HepG2 (cell line): Measurements from ENCODE around the gene EPN2. TPM values are rescaled to one million over a fixed set of nuclear protein-coding genes. Genes with fewer than 3 reads are reported as not detected.

Experiments
- ATAC-seq: fragments of 200-7000 bp; cut with Tn5 transposase; 3 replicates; pipeline ENCODE4 v1.9.1; 2020; ENCODE audit warnings: mild to moderate bottlenecking, moderate library complexity
- BruUV-seq: library from RNA; stranded (reverse); fragments of 400-500 nt; replicated peaks from 2 replicates; lab custom pipeline; 2021; lab: Mats Ljungman, UMichigan
- CTCF ChIA-PET: fragments of 300-600 bp; formaldehyde crosslinking; extraction: SDS; loops from one replicate; lab custom pipeline; 2021; ENCODE audit warnings: low total read pairs, inconsistent platforms, low intra/inter-chr PET ratio; lab: Yijun Ruan, JAX
- POLR2A ChIA-PET: fragments of 350-600 bp; sonication (Branson Sonifier 250); formaldehyde crosslinking; loops from one replicate; lab custom pipeline; 2020; ENCODE audit warnings: antibody characterized with exemption, inconsistent platforms; lab: Yijun Ruan, JAX
- DNase-seq: peaks from one replicate; pipeline ENCODE4 v3.0.0-alpha.2; 2015; ENCODE audit warnings: low spot score
- FAIRE-seq: peaks from 3 replicates; lab custom pipeline; 2011; peaks lifted over from hg19 to GRCh38; lab: Jason Lieb, UNC
- H2AFZ ChIP-seq: one replicate; pipeline ENCODE4 v1.6.1; 2011; ENCODE audit warnings: low read length, inconsistent platforms
- H3K27ac ChIP-seq: fragments of 300-600 bp; 3 replicates; pipeline ENCODE4 v1.8.0; 2011; ENCODE audit warnings: mixed run types, mild to moderate bottlenecking, mixed read lengths, low read length, inconsistent platforms; ENCODE audit not compliant: insufficient read depth; ENCODE audit errors: extremely low read length
- H3K27me3 ChIP-seq, 2 experiments: fragments of 200-600 bp in 1 of 2; 2 replicates in 1 of 2; 3 replicates in 1 of 2; pipeline versions ENCODE4 v1.6.0 to v1.8.0; 2011; ENCODE audit warnings: low read length in 2 of 2, mild to moderate bottlenecking in 2 of 2, moderate library complexity in 2 of 2, inconsistent platforms in 1 of 2; ENCODE audit not compliant: insufficient read depth in 2 of 2, control insufficient read depth in 1 of 2
- H3K36me3 ChIP-seq, 2 experiments: fragments of 200-600 bp in 1 of 2; replicated peaks in 1 of 2; 2 replicates in 1 of 2; 3 replicates in 1 of 2; pipeline versions ENCODE4 v1.5.1 to v1.8.0; 2011; ENCODE audit warnings: low read length in 2 of 2, inconsistent platforms in 1 of 2; ENCODE audit not compliant: insufficient read depth in 2 of 2, control insufficient read depth in 1 of 2
- H3K4me1 ChIP-seq: 2 replicates; pipeline ENCODE4 v1.5.1; 2012; ENCODE audit warnings: low read length, inconsistent platforms; ENCODE audit not compliant: insufficient read depth
- H3K4me2 ChIP-seq: 2 replicates; pipeline ENCODE4 v1.6.0; 2011; ENCODE audit warnings: low read depth, low read length, inconsistent platforms
- H3K4me3 ChIP-seq, 3 experiments: fragments of 200-600 bp in 1 of 3; sonication (generic), shearing (Covaris generic) in 1 of 3; replicated peaks in 1 of 3; 2 replicates each; pipeline ENCODE4 v1.5.1; 2011 to 2016; ENCODE audit warnings: low read length in 3 of 3, inconsistent platforms in 2 of 3, low read depth in 2 of 3, mild to moderate bottlenecking in 2 of 3, control low read depth in 1 of 3, mixed read lengths in 1 of 3; ENCODE audit not compliant: insufficient read depth in 1 of 3
- H3K79me2 ChIP-seq: one replicate; pipeline ENCODE4 v1.6.1; 2011; ENCODE audit warnings: low read length, inconsistent platforms; ENCODE audit not compliant: insufficient read depth
- H3K9ac ChIP-seq: 2 replicates; pipeline ENCODE4 v1.6.0; 2011; ENCODE audit warnings: mild to moderate bottlenecking, low read depth, low read length, inconsistent platforms; ENCODE audit not compliant: insufficient read depth
- H3K9me3 ChIP-seq: 2 replicates; pipeline ENCODE4 v1.5.1; 2012; ENCODE audit warnings: mild to moderate bottlenecking, low read length
- H4K20me1 ChIP-seq: 2 replicates; pipeline ENCODE4 v1.6.0; 2011; ENCODE audit warnings: inconsistent platforms, mild to moderate bottlenecking, low read length, moderate library complexity; ENCODE audit not compliant: insufficient read depth
- ATF3 ChIP-seq: sonication (generic); formaldehyde crosslinking; IDR thresholded peaks from 2 replicates; pipeline ENCODE4 v1.4.0; 2020; ENCODE audit warnings: missing genetic modification reagents
- HNF1B ChIP-seq: sonication (generic); formaldehyde crosslinking; IDR thresholded peaks from 2 replicates; pipeline ENCODE4 v1.5.1; 2020; ENCODE audit warnings: mild to moderate bottlenecking, moderate library complexity, missing genetic modification reagents
- HNRNPUL1 ChIP-seq: fragments of 200-400 bp; formaldehyde crosslinking; IDR thresholded peaks from 2 replicates; pipeline ENCODE4 v1.6.1; 2017; ENCODE audit warnings: low read depth, mild to moderate bottlenecking, low read length, moderate library complexity
- KAT2B ChIP-seq: fragments of 150-350 bp; IDR thresholded peaks from 2 replicates; pipeline ENCODE4 v1.6.1; 2014; ENCODE audit warnings: low read depth, low read length, borderline replicate concordance
- KAT7 ChIP-seq: IDR thresholded peaks from 2 replicates; pipeline ENCODE4 v1.6.1; 2018; ENCODE audit warnings: borderline replicate concordance, missing compliant biosample characterization
- NR2F2 ChIP-seq: IDR thresholded peaks from 2 replicates; pipeline ENCODE4 v1.6.1; 2012; ENCODE audit warnings: low read depth, inconsistent platforms, borderline replicate concordance
- SMARCC2 ChIP-seq: fragments of 450-650 bp; IDR thresholded peaks from 2 replicates; pipeline ENCODE4 v1.6.1; 2017; ENCODE audit warnings: antibody characterized with exemption, mild to moderate bottlenecking
- ZNF263 ChIP-seq: sonication (generic); formaldehyde crosslinking; IDR thresholded peaks from 2 replicates; pipeline ENCODE4 v1.4.0; 2020; ENCODE audit warnings: missing genetic modification reagents
- ZNF280B ChIP-seq: sonication (generic); formaldehyde crosslinking; IDR thresholded peaks from 2 replicates; pipeline ENCODE4 v1.5.0; 2020; ENCODE audit warnings: missing genetic modification reagents, mild to moderate bottlenecking, borderline replicate concordance
- ZNF383 ChIP-seq: sonication (generic); formaldehyde crosslinking; IDR thresholded peaks from 2 replicates; pipeline ENCODE4 v1.4.0; 2020; ENCODE audit warnings: missing genetic modification reagents, mild to moderate bottlenecking, borderline replicate concordance
- ZNF562 ChIP-seq: sonication (generic); formaldehyde crosslinking; IDR thresholded peaks from 2 replicates; pipeline ENCODE4 v1.8.0; 2022; ENCODE audit warnings: missing genetic modification reagents, borderline replicate concordance
- ZNF569 ChIP-seq: sonication (generic); formaldehyde crosslinking; IDR thresholded peaks from 2 replicates; pipeline ENCODE4 v1.5.0; 2020; ENCODE audit warnings: mild to moderate bottlenecking, missing genetic modification reagents, moderate library complexity, borderline replicate concordance
- ZNF615 ChIP-seq: sonication (generic); formaldehyde crosslinking; IDR thresholded peaks from 2 replicates; pipeline ENCODE4 v1.5.0; 2020; ENCODE audit warnings: mild to moderate bottlenecking, missing genetic modification reagents, borderline replicate concordance
- ZSCAN12 ChIP-seq: sonication (generic); formaldehyde crosslinking; IDR thresholded peaks from 2 replicates; pipeline ENCODE4 v1.9.0; 2021; ENCODE audit warnings: mild to moderate bottlenecking, missing genetic modification reagents
- WGBS: methylation state at CpG from one replicate; pipeline ENCODE4 v1.1.6; 2017; ENCODE audit warnings: low lambda C conversion rate; 5-methylcytosine and 5-hydroxymethylcytosine counted together
- in situ Hi-C: cut with HindIII; loops from 2 replicates; pipeline ENCODE4 v1.10.0; 2017; ENCODE audit warnings: low pct_unique_long_range_greater_than_20kb; ENCODE audit not compliant: extremely low pct_ligation_motif_present
- intact Hi-C: fragments of 100-400 bp; cut with micrococcal nuclease; formaldehyde crosslinking; loops from one replicate; pipeline ENCODE4 v1.10.0; 2022; ENCODE audit not compliant: unreplicated experiment
- polyA plus RNA-seq, 8 experiments: library from polyadenylated mRNA; depleted of rRNA in 3 of 8; stranded (reverse) in 7 of 8; unstranded in 1 of 8; fragments of >200 nt; fragmentation: Illumina TruSeq in 4 of 8; extraction: Trizol in 4 of 8; gene quantifications; 2 replicates each; pipeline versions ENCODE4 v1.2.1 to v1.2.3, GENCODE V29; 2011 to 2016; ENCODE audit warnings: low read depth in 4 of 8, missing spikeins in 1 of 8, mixed read lengths in 1 of 8; ENCODE audit not compliant: insufficient read depth in 1 of 8
- total RNA-seq, 5 experiments: library from RNA; depleted of rRNA; stranded (reverse); fragments of >200 nt; fragmentation: Illumina TruSeq; extraction: Trizol; gene quantifications; 2 replicates each; pipeline ENCODE4 v1.2.3, GENCODE V29; 2016; ENCODE audit warnings: low read depth in 1 of 5

EPN2 gene
- total and polyA plus RNA-seq, 2 of the 13 experiments (the other 11 are each of a cell fraction or from before 2014, with no cell fraction given), result 7.8 to 19.2 TPM

GRCh38 chr17:19262650-19263631, 25.8 kb downstream of the EPN2 start:
- in situ Hi-C loops (no loop called here), intact Hi-C loops (no loop called here)
- Histone ChIP-seq H3K27me3 (no peaks in the 10 kb centered on the region), H2AFZ (no peak overlapping the region), H3K27ac (no peak overlapping the region), H3K9ac (no peak overlapping the region), H3K9me3 (no peaks in the 10 kb centered on the region), H3K4me2 (no peak overlapping the region), H3K79me2 (peaks cover 9% of the 10 kb centered on the region), H3K4me3 (no peak overlapping the region), H3K4me1 (no peaks in the 10 kb centered on the region), H3K36me3 (no peaks in the 10 kb centered on the region; a peak in 1 of 5 replicates), H4K20me1 (peaks cover 10% of the 10 kb centered on the region; the same call in 1 of the 2 replicates)
- ChIA-PET CTCF (no interaction called here), POLR2A (no interaction called here)
- ATAC-seq (no peak), FAIRE-seq (no peak), DNase-seq (no peak)
- no TSS peak for BruUV-seq
- 90% methylated on average over 8 of the region's 8 CpGs for whole genome bisulfite sequencing
- no peak for TF ChIP-seq ZNF263 (CRISPR knock-in tag)
- TF ChIP-seq ZNF569, result no peak
- TF ChIP-seq HNF1B (CRISPR knock-in tag), result no peak
- no peak for TF ChIP-seq ZSCAN12 (CRISPR knock-in tag)
- TF ChIP-seq NR2F2, result no peak
- no peak for TF ChIP-seq KAT7 (CRISPR knock-in tag)
- no peak for TF ChIP-seq ZNF280B
- no peak for TF ChIP-seq ZNF615 (CRISPR knock-in tag)
- TF ChIP-seq SMARCC2, result no peak
- TF ChIP-seq HNRNPUL1, result no peak
- TF ChIP-seq ATF3 (CRISPR knock-in tag), result no peak
- TF ChIP-seq KAT2B, result no peak
- no peak for TF ChIP-seq ZNF562 (CRISPR knock-in tag)
- TF ChIP-seq ZNF383 (CRISPR knock-in tag), result no peak
